Fibroblast of lung (primary cell): ENCODE measurements around the gene COL4A1.

Experiments used
- EZH2 ChIP-seq: IDR thresholded peaks from 2 replicates; pipeline ENCODE4 v1.5.1; 2012; ENCODE audit warnings: low read length, control low read depth, mild to moderate bottlenecking; ENCODE audit errors: missing control alignments
- TF ChIP-seq, protein P1 (sequence below), 2 donors: IDR thresholded peaks in 1 of 2; conservative IDR thresholded peaks in 1 of 2; 1 replicate in 1 of 2; 2 replicates in 1 of 2; pipeline ENCODE4 v1.5.1; 2011 to 2012; ENCODE audit warnings: low read length in 2 of 2, control low read depth in 1 of 2, inconsistent platforms in 1 of 2, low read depth in 1 of 2, mild to moderate bottlenecking in 1 of 2

DNA sequence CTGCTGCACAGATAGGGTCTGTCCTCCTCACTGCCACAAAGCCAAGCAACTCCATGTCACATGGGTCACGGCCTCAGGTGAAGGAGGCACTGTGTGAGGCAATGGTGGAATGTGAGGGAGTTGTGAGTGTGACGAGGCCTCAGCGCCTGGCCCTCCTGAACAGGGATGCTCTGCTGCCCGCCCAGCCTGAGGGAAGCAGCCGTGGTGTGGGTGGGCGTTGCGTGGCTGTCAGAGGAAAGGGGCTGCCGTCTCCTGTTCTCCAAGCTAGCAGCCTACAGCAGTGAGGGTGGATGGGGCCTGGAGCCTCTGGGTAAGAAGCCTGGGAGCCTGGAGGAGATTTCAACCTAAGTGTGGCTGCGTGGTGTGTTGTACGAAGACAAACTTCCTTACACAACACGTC lies 125.0 kb downstream of the COL4A1 start:
- TF ChIP-seq, protein P1, sequence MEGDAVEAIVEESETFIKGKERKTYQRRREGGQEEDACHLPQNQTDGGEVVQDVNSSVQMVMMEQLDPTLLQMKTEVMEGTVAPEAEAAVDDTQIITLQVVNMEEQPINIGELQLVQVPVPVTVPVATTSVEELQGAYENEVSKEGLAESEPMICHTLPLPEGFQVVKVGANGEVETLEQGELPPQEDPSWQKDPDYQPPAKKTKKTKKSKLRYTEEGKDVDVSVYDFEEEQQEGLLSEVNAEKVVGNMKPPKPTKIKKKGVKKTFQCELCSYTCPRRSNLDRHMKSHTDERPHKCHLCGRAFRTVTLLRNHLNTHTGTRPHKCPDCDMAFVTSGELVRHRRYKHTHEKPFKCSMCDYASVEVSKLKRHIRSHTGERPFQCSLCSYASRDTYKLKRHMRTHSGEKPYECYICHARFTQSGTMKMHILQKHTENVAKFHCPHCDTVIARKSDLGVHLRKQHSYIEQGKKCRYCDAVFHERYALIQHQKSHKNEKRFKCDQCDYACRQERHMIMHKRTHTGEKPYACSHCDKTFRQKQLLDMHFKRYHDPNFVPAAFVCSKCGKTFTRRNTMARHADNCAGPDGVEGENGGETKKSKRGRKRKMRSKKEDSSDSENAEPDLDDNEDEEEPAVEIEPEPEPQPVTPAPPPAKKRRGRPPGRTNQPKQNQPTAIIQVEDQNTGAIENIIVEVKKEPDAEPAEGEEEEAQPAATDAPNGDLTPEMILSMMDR (conservative IDR thresholded peaks at IDR 0.05 in 1 of 2, IDR thresholded peaks at IDR 0.05 in 1 of 2; ENCODE audit: low read depth in 1 of 2, low read length in 2 of 2), result no peak
- no peak for TF ChIP-seq EZH2
